GM04504 (cell line): ENCODE results near the gene IL18RAP.

Source experiments
- DNase-seq: peaks from one replicate; pipeline ENCODE4 v3.0.0-alpha.2; 2012; ENCODE audit warnings: low read depth

IL18RAP gene

GRCh38 chr2:102455061-102455670, 32.2 kb downstream of the IL18RAP start:
- no peak for DNase-seq

DNA sequence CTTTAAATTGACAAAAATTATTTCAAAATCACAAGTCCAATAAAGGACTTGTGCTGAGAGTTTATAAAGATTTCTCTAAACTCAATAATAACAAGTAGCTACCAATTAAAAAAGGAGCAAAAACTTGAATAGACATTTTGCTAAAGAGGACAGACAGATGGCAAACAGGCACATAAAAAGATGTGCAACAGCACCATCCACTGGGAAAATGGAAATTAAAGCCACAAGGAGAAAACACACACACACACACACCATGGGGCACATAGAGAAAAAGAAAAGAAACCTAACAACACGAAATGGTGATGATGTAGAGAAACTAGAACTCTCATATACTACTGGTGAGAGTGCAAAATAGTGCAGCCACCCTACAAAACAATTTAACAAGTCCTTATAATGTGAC, 37.5 kb downstream of the IL18RAP start:
- no peak for DNase-seq

- DNase-seq: no peak
Observed at GRCh38 chr2:102461188-102461587, 38.2 kb downstream of the IL18RAP start.

- DNase-seq: no peak
Observed at GRCh38 chr2:102463160-102463559, 40.2 kb downstream of the IL18RAP start.

DNA sequence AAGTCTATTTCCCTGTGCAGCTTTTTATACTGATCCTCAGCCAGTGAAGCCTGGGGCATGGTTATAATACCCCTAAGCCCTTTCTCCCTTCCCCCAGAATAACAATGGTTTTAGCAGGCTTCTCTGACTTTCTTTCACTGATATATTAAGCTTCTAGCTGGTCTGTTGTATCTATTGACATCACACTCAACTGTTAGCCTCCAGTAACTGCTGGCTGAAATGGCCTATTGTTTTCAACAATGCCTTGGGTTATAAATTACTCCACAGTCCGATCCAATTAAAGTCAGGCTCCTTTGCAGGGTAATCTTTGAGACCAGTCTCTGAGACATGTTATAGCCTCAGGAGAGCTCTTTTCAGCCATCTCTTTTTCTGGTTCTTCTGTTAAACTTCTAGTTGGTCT, 47.2 kb downstream of the IL18RAP start:
- DNase-seq: no peak

DNA sequence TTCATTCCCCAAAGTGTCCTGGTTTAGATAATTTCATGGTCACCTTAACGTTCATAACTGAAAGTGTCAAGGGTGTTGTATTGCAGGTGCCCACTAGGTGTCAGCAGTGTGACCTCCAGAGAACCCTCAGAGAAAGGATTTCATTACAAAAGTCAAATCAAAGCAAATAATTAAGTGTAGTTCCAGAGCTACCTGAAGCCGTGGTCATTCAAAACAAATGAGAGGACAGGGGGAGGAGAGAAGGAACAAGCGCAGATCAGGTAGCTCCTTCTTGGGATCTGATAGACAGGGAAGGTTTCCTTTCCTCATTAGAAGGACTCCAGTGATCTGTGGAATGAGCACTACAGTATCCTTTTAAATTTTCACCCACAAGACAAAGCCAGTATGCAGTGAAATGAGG, 50.1 kb downstream of the IL18RAP start, which contains the start of gene SLC9A4:
TSS of gene SLC9A4 (plus strand) at position 207 of the 400 bp plus-strand sequence. CDS start 534 bp downstream, outside the sequence.
- peak; percentile 7 for DNase-seq

GRCh38 chr2:102473631-102474030, 50.7 kb downstream of the IL18RAP start:
- no peak for DNase-seq

DNA sequence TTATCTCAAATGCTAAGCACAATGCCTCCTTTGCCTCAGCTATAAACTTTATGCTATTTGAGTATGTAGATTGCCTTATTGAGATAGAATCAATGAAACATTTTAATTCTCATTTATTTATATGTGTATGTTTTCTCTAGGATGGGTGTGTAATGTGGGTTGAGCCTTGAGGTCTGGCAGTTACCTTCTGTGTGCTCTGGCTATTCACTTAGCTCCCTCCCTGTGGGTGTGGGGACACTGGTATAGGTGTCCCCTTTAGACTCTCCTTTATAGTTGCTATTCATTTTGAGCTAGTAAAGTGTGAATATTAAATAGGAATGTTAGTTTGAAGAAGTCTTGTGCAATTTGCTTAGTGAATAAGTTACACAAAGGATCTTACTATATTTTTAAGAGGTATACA, 51.8 kb downstream of the IL18RAP start:
- no peak for DNase-seq

DNA sequence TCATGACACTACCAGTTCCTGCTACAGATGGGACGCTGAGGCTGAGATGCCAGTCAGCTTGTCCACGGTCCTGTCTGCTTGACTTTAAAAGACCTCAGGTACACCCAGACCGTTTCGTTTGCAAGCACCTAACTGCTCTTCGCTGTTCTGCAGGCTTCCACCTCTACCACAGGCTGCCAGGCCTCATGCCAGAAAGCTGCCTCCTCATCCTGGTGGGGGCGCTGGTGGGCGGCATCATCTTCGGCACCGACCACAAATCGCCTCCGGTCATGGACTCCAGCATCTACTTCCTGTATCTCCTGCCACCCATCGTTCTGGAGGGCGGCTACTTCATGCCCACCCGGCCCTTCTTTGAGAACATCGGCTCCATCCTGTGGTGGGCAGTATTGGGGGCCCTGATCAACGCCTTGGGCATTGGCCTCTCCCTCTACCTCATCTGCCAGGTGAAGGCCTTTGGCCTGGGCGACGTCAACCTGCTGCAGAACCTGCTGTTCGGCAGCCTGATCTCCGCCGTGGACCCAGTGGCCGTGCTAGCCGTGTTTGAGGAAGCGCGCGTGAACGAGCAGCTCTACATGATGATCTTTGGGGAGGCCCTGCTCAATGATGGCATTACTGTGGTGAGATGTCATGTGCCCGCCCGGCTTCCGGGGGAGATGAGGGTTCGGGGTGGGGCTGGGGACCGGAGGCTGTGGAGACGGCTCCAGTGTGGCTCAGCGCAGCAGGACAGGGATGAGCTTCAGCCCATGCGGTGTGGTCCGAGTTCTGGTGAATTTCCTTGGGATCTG, 55.9 kb downstream of the IL18RAP start:
- no peak for DNase-seq

DNA sequence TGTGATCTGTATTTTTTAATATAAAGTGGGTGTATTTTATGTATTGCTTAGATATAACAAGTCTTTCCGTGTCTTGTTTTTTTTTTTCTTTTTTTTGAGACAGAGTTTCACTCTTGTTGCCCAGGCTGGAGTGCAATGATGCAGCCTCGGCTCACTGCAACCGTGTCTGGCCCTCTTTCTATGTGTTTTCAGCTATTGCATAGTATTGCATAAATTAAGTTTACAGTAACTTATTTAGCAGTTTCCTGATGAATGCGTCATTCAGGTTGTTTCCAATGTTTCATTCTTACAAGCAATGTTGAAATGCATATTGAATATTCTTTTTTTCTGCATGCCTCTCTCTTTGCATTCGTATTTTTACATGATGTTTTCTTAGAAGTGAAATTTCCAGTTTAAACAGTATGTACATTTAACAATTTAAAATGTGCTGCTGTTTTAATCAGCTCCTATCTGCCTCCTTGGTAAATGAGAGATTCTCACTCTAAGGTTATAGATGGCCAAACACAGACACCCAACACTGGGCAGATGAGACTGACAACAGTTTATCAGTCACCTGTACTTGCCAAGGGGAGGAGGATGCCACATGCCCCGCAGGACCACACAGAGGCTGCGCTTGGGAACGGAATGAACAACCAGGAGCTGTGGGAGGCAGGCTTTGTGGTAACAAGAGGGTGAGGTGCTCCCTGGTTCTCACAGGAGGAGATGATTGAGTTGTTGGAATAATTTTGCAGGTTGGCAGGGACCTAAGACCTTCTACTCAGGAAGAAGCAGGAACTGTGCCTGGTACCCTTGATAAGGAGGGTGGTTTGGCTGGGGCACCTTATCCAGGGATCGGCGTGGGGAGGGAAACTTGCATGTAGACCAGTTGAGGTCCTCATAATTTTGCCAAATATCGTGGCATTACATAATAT, 57.6 kb downstream of the IL18RAP start:
- DNase-seq: no peak

DNA sequence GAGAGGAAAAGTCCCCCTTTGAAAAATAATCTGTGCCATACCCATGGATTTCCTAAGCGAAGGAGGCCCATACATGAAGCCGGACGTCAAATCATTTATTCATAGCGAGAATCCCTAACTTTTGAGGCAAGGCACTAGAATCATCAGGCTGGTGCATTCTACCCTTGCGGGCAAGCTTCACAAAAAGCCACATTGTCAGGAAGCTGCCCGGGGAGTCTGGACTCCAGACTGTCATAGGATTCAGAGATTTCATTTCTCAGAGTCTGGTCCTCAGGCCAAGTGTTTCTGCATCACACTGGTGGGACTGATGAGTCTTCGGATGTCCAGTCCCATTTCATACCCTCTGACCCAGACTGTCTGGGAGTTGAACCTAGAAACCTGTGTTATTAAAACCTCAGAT, 59.0 kb downstream of the IL18RAP start:
- DNase-seq: no peak

DNA sequence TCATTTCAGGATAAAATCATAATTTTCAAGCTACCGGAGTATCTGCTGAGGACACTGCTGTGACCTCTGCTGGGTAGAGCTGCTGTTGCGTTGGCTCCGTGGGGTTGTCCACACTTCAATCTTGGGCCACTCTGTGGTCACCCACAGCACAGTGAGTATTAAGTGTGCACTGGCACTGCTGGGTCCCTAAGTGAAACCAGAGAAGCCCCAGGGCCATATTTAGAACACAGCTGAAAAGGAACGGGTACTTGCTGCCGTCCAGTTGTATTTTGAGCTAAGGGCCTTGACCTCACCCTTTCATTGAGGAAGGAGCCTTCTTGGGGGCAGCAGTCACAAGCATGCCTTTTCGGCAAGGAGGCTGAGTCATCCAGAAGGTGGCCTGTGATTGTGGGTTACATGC, 60.1 kb downstream of the IL18RAP start:
- DNase-seq: no peak

GRCh38 chr2:102484310-102485061, 61.5 kb downstream of the IL18RAP start:
- DNase-seq: no peak

DNA sequence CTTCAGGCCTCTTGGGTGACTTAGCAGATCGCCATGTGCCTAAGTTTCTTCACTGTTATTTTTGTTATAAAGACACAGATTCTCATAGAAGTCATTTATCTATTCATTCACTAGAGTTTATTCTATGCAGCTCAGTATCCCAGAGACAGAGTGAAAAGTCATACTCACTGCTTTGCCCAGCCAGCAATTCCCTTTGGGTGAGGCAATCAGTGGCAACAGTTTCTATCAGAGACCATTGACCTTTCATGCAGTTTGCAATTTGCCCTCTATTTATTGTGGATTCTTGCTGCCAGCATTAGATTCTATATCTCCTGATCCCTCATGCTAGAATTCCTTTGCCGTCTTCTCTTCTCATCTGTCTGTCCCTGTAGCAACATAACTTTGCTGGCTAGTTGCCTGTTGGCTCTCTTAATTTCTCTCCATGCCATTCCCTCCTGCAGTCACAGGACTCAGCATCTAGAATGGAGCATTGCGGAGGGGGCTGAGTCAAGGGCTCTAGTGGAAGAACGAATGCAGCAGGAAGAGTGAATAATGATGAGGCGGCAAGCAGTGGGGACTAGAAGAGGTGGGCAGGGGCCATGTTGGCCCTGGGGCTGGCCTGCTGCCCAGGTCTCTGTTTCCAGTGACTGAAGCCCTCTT, 62.3 kb downstream of the IL18RAP start:
- no peak for DNase-seq

- no peak for DNase-seq
Observed at GRCh38 chr2:102486941-102487702, 64.2 kb downstream of the IL18RAP start.

DNA sequence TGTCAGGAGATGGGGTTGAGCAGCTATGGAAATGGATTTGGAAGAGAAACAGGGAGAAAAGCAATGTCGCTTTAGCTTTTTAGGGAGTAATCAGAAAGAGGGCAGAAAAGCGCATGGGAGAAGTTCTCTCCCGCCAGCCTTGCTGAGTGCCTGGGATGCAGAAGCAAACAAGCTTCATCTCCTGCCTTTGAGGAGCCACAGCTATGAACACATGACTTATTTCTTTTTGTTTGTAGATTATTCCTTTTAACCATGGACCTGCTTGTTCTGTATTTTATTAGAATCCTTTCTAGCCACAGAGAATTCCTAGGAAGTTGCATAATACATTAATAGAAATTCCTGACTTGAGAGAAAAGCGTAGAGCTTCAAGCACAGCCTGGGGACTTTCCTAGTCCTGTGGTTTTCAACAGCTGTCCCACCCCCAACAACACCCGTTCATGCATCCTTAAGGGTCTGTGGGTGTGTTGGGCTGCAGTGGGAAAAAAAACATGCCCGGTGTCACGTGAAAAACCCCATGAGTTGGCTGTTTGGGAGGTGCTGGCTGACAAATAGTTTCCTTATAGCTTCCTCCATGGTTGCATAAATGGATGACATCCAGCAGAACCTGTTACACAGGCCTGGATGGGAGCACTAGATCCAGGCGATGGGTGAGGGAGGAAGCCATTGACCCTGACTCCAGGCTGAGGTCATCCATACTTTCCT, 65.0 kb downstream of the IL18RAP start:
- no peak for DNase-seq

DNA sequence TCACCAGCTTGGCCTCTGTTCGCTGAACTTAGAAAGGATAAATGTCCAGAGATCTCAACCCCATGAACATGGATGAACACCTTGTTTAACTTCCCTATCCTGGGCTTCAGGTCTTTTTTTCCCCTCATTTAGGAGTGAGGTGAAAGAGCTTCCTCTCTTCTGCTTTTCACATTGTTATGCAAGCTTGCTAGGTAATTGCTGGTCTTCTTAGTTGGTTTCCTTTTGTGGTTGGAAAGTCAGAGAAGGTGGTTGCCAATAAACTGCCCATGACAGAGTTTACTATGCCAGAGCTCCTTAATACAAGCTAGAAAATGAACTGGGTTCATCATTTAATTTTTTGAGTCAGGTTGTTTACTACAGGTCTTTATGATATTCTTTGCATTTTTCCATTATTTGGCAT, 66.7 kb downstream of the IL18RAP start:
- DNase-seq: no peak

DNA sequence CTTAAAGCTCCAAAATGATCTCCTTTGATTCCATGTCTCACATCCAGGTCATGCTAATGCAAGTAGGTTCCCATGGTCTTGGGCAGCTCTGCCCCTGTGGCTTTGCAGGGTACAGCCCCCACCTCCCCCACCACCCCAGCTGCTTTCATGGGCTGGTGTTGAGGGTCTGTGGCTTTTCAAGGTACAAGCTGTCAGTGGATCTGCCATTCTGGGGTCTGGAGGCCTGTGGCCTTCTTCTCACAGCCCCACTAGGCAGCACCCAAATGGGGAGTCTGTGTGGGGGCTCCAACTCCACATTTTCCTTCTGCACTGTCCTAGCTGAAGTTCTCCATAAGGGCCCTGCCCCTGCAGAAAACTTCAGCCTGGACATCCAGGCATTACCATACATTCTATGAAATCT, 69.0 kb downstream of the IL18RAP start:
- DNase-seq: no peak

DNA sequence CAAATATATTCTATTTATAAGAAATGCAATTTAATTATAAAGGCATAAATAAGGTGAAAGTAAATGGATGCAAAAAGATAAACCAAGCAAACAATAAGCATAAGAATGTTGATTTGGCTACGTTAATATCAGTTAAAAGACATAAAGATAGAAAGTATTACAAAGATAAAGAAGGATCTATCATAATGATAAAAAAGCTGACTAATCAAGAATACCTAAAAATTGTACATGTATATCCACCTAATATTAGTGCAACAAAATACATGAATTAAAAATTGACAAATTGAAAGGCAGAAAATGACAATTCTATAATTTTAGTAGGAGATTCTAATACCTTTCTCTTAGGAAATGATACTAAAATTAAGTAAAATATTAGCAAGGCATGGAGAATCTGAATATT, 71.6 kb downstream of the IL18RAP start:
- DNase-seq: no peak

DNA sequence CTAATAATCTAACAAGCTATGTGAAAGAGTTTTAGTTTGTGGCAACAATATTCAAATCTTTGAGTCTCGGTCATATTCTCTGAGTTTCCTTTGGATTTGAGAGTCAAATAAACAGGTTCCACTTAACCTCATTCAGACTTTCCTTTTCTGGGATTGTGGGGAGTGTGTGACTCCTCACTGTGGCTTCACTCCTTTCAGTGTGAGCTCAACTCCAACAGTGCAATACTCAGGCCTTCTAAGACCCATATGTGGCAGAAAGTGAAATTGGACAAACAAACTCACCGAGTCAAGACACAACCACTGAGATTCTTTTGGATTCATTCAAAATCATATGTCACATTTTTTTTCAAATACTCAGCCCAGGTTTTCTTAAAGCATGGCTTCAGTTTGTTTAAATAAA, 75.5 kb downstream of the IL18RAP start:
- no peak for DNase-seq
